Activated T-cell treated with anti-CD3 and anti-CD28 coated beads, Interleukin-2, amount 50 U/mL, for 1 hour (primary cell): ENCODE measurements around the gene NCOA5.
A peak's percentile ranks its signal among the peaks of the same experiment; 100 is the strongest.

Experiments used
- DNase-seq: peaks from one replicate; pipeline ENCODE4 v3.0.0-alpha.2; 2020

The NCOA5 gene

GRCh38 chr20:46089417-46090388 is at the start of gene NCOA5:
Gene NCOA5, minus strand, starts transcription at chr20:46089962. Its CDS starts 10,538 bp downstream, at chr20:46079424.
- peak; percentile 93 for DNase-seq

DNA sequence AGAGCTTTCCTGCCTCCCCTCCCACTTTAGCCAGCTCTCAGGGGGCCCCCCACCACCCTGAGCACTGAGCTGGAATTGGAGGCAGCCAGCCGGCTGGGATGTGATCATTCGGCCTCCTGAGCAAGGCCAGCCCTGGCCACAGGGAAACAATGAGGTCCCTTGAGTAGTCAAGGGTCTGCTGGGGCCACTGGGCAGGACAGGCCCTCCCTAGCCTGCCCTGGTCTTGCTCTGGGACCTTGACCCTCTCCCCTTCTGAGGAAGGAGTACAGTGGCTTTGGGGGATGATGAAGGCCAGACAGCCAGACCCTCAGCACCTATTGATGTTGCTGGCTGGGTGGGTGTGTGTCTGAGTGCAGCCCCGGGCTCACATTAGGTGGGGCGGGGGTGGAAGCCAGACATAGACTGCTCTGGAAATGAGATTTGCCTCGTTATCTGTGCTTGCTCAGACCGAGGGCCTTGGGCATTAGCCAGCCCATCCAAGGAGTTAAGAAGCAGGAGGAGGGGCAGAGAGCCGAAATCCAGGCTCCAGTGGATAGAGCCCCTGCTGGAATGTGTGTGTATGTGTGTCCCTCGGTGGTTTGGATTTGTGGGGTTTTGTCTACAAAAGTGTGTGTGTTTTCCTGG is 49.6 kb upstream of the NCOA5 start:
- DNase-seq = no peak

GRCh38 chr20:46137816-46138215 is 48.1 kb upstream of the NCOA5 start:
- no peak for DNase-seq

GRCh38 chr20:46135856-46136633 is 46.3 kb upstream of the NCOA5 start:
- DNase-seq = no peak

DNA sequence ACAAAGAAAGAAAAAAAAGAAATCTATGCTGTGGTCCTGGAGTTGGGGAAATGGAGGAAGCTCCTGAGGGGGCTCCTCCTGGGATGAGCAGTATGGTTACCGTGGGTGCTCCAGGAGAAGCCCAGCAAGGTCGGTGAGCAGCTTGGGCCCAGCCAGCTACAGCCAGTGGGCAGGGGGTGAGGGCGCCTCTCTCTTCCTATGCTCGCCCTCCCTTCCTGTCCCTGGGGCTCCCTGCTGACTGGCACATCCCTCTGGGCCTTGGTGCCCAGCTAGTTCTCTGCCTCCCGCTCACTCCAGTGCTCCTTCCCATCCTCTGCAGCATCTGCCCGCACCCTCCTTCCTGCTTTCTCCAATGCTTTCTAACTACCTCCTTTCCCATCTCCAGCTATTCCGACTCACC is 45.0 kb upstream of the NCOA5 start:
- no peak for DNase-seq

GRCh38 chr20:46133886-46134654 is 44.3 kb upstream of the NCOA5 start:
- DNase-seq = no peak

- DNase-seq = peak; percentile 69
Measured at GRCh38 chr20:46132705-46133120, 43.0 kb upstream of the NCOA5 start.

DNA sequence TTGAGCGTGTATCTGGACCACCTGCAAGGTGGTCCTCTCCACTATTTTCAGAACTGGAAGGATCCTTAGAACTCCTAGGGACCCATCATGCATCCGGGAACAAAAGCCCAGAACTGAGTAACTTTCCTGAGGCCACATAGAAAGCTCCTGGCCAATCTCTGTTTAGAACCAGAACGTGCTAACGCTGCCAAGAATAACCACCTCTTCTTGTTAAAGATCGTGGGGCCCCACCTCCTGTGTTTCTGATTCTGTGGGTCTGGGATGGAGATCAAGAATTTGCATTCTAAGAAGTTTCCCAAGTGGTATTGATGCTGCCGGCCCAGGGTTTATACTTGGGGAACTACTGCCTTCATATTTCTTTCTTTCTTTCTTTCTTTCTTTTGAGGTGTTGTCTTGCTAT is 41.6 kb upstream of the NCOA5 start:
- DNase-seq = no peak

DNA sequence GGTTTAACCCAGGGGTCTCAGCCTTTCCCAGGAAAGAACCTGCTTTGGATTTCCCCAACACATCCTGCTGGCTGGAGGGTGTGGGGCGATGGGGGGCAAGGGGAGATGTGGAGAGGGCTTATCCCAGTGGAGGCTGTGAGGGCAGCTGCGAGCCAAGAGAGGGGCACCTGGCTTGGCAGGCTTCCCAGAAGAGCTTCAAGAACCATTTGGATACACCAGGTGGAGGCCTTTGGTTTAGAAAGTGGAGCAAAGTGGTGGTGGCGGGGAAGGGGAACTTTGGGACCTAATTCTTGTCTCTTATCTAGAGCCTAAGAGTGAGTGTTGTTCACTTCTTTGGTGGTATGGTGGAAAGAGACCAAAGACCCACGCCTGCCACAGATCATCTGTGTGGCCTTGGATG is 40.8 kb upstream of the NCOA5 start:
- no peak for DNase-seq

GRCh38 chr20:46129955-46130481 is 40.3 kb upstream of the NCOA5 start:
- no peak for DNase-seq

DNA sequence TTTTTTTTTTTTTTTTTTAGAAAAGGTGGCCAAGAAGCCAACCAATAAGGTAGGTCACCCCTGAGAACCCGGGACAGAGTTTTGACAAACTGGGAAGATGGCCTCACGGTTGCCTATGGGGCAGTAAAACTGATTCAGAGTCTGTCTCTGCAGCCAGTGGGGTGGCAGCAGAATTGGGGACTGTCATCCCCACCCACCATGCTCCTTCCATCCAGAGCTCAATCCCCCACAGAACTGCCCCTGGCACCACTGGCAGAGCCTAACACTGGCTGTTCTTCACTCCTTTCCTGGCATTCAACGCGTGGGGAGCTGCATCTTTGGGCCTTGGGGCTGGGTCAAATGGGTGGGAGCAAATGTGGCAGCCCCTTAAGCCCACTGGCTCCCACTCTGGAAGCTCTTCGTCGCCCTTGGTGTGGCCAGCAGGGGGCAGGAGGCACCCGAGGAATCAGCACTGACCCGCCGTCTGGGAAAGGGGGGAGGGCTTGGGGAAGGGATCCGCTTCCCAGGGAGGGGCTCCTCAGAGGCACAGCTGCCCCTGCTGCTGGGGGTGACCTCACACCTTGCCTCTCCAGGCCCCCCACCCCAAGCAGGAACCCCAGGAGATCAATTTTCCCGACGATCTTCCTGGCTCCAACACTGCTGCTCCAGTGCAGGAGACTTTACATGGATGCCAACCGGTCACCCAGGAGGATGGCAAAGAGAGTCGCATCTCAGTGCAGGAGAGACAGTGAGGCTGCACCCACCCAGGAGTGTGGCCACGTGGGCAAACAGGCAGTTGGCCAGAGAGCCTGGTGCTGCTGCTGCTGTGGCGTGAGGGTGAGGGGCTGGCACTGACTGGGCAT is 38.8 kb upstream of the NCOA5 start:
- no peak for DNase-seq

GRCh38 chr20:46127396-46128010 is 37.7 kb upstream of the NCOA5 start:
- no peak for DNase-seq

DNA sequence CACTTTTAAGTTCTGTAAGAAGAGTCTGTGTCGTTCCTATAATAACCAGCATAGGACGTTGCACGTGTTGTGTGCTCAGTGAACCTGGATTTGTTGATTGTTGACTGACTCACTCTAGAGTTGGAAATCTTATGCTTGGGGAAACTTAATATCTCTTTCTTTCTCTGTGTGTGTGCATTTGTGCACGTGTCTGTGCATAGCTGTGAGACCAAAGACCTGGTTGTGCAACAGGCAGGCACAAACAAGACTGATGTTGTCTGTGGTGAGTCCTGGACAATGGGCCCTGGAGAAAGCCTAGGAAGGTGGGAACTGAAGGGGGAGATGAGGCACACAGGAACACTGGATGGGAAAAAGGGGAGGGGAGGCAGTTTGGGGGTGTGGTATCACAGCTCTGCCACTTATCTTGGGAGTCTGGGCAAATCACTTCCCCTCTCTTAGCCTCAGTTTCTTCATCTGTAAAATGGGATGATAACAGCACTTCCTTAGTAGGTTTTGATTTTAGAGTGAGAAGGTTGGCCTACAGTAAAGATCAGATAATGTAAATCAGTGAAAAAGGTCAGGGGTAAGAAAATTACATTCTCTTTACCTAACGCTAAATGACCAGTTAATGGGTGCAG is 36.8 kb upstream of the NCOA5 start:
- DNase-seq = no peak

- no peak for DNase-seq
Measured at GRCh38 chr20:46123482-46124245, 33.9 kb upstream of the NCOA5 start.

GRCh38 chr20:46122516-46123481 is 33.0 kb upstream of the NCOA5 start:
- DNase-seq = no peak

- no peak for DNase-seq
Measured at GRCh38 chr20:46122071-46122470, 32.3 kb upstream of the NCOA5 start.

- DNase-seq = no peak
Measured at GRCh38 chr20:46121184-46121930, 31.6 kb upstream of the NCOA5 start.

- no peak for DNase-seq
Measured at GRCh38 chr20:46120136-46120535, 30.4 kb upstream of the NCOA5 start.
